Mucosa of descending colon (tissue), 3 donors: ENCODE measurements around the gene KRT16. TPM values are rescaled to one million over a fixed set of nuclear protein-coding genes. Genes with fewer than 3 reads are reported as not detected.

Experiments used
- ATAC-seq: fragments of 200-7000 bp; cut with Tn5 transposase; one replicate; pipeline ENCODE4 v1.9.1; 2020; ENCODE audit warnings: mild to moderate bottlenecking, moderate library complexity
- DNase-seq, 3 donors: peaks; one replicate each; pipeline ENCODE4 v3.0.0-alpha.2; 2020
- H3K36me3 ChIP-seq: fragments of 200-600 bp; one replicate; pipeline ENCODE4 v1.8.0; 2021; ENCODE audit warnings: low read depth, mild to moderate bottlenecking
- H3K4me1 ChIP-seq: fragments of 200-600 bp; one replicate; pipeline ENCODE4 v1.8.0; 2021; ENCODE audit warnings: low read depth, mild to moderate bottlenecking
- H3K4me3 ChIP-seq: fragments of 200-600 bp; one replicate; pipeline ENCODE4 v1.8.0; 2021; ENCODE audit warnings: mild to moderate bottlenecking
- H3K9me3 ChIP-seq: fragments of 200-600 bp; one replicate; pipeline ENCODE4 v1.8.0; 2021; ENCODE audit warnings: mild to moderate bottlenecking
- CTCF ChIP-seq: fragments of 200-600 bp; IDR thresholded peaks from one replicate; pipeline ENCODE4 v1.8.0; 2022; ENCODE audit warnings: antibody characterized with exemption, mild to moderate bottlenecking
- intact Hi-C, 2 donors: fragments of 100-400 bp; cut with DNase I in 1 of 2; cut with micrococcal nuclease in 1 of 2; formaldehyde crosslinking; loops; one replicate each; pipeline versions ENCODE4 v1.11.0 to v1.11.1; 2022; cut with DNase I, micrococcal nuclease
- total RNA-seq, 3 donors: library from RNA; stranded (reverse); fragmentation: NEBNext Ultra II Directional in 2 of 3; extraction: Animal tissue kit (Norgen Biotek cat#: 25700) in 2 of 3; gene quantifications; one replicate each; pipeline versions ENCODE4 v1.2.1 to v1.2.4, GENCODE V29; 2021 to 2023
- donor health status: DM: no; HTN: no; CAD: no; lungs with moderate emphysema.
- donor health status: DM: no; HTN: no; CAD: no.
- donor health status: DM: no; HTN: yes; CAD: no.

Gene KRT16
- total RNA-seq, 3 donors from 2014 or later: not detected

GRCh38 chr17:41657176-41657754 is 44.7 kb upstream of the KRT16 start:
- no peak for ATAC-seq
- intact Hi-C loops: no loop called here

GRCh38 chr17:41656249-41657023 is 43.9 kb upstream of the KRT16 start:
- intact Hi-C loops: no loop called here
- Histone ChIP-seq H3K4me1 (peaks cover 67% of the 10 kb centered on the region), H3K4me3 (no peak overlapping the region), H3K9me3 (no peaks in the 10 kb centered on the region), H3K36me3 (no peaks in the 10 kb centered on the region)
- ATAC-seq (peak; percentile 7), DNase-seq (peak in 1 of 3 donors; percentile 61)
- no peak for TF ChIP-seq CTCF

More at GRCh38 chr17:41657176-41657754, 44.7 kb upstream of the KRT16 start:
- Histone ChIP-seq H3K9me3 (no peaks in the 10 kb centered on the region), H3K4me1 (peaks cover 63% of the 10 kb centered on the region), H3K4me3 (no peak overlapping the region), H3K36me3 (no peaks in the 10 kb centered on the region)
- TF ChIP-seq CTCF: no peak
- peak in 1 of 3 donors; percentile 45 for DNase-seq

- Histone ChIP-seq H3K9me3 (no peaks in the 10 kb centered on the region), H3K36me3 (no peaks in the 10 kb centered on the region), H3K4me3 (no peak overlapping the region), H3K4me1 (peaks cover 72% of the 10 kb centered on the region)
- ATAC-seq: peak; percentile 71
- DNase-seq: peak; percentile 95
- intact Hi-C loops: no loop called here
- TF ChIP-seq CTCF: no peak
Observed at GRCh38 chr17:41655611-41656111, 43.1 kb upstream of the KRT16 start.

DNA sequence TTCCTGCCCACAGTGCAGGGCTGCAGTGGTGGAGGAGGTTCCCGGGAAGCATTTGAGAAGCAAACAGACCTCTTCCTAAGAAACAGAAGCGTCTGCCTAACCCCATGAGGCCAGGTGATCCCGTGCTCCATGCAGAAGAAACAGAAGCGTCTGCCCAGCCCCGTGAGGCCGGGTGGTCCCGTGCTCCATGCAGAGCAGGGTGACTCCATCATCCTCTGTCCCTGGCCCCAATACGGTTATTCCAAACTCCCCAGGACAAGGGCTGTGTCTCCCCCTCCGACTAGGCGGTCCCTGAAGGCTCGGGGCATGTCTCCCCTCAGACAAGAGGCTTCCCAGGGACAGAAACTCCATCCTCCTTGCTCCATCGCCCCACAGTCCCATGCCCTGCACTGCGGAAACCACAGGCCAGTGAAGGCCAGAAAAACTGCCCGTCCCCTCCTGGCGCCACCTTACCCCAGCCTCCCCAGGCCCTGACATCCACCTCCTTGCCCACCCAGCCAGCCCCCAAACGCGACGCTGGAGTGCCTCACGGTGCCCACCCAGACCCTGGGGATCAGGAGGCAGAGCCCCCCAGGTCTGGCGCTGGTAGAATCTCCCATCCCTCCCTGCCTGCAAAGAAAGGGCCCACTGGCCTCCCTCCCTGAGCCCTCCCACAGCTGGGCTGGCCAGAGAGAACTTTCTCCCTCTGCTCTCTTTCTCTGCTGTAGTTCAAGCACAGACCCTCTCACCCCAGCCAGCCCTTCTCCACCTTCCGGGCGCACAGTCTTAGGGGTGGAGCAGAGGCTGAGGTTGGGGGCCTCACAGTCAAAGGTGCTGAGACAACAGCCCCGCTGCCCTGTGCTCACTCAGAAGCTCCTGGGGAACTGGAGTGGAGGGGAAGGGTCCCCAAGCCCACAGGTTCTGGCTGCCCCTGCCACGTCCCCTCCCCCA is 42.4 kb upstream of the KRT16 start:
- intact Hi-C loops: no loop called here
- Histone ChIP-seq H3K9me3 (no peaks in the 10 kb centered on the region), H3K36me3 (no peaks in the 10 kb centered on the region), H3K4me3 (no peak overlapping the region), H3K4me1 (peaks cover 72% of the 10 kb centered on the region)
- ATAC-seq (no peak), DNase-seq (peak in 2 of 3 donors; percentile 44 to 48)
- TF ChIP-seq CTCF: no peak

DNA sequence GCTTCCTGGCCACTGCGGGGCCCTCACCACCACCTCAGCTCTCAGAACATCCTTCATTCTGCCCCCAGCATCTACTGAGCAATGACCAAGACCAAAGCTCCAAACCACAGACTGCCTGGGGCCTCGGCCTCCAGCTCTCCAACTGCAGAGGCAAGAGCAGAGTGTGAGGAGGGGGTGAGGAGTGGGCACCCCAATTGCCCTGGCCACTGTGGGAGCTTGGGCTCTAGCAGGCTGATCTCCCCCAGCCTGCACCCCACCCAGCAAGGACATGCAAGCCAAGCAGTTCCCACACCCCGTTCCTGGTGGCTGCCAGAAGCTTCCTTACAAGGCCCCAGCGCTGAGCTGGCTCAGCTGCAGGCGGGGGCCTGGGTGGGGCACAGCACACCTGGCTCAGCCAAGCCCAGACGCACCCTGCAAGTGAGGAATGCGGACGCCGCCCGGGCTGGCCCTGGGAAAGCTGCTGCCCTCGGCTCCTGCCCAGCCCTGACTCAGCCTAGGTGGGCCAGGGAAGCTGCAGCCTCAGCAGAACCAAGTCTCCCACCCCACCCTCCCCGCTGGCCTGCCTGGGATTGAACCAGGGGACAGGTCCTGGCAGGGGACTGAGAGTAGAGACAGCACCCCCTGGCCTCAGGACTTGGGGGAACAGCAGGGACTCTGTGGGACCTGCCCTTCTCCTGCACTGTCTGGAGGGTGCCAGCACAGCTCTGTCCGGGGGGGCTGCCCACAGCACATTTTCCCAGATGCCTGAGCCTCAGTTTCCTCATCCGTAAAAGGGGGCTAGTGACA is 41.5 kb upstream of the KRT16 start:
- Histone ChIP-seq H3K4me1 (peaks cover 76% of the 10 kb centered on the region), H3K9me3 (no peaks in the 10 kb centered on the region), H3K4me3 (no peak overlapping the region), H3K36me3 (no peaks in the 10 kb centered on the region)
- DNase-seq: peak; percentile 95 to 96 (median 95)
- ATAC-seq: peak; percentile 74
- TF ChIP-seq CTCF: no peak
- intact Hi-C loops: no loop called here
